ENCODE data around the gene FSD1L.
"Not testable (repeated sequence)": the region's sequence is repeated elsewhere in the genome, so short reads cannot be mapped to it uniquely, and the experiment has no call there.

Gene FSD1L

DNA sequence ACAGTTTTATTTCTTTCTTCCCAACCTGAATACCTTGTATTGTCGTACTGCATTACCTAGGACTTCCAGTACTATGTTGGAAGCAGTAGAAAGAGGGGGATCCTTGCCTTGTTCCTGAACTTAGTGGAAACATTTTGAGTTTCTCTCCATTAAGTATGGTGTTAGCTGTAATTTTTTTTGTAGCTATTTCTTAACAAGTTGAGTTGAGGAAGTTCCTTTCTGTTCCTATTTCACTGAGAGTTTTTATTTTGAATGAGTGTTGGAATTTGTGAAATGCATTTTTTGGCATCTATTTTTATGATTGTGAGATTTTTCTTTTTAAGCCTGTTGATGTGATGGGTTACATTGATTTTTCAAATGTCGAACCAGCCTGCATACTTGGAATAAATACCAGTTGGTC, 49.0 kb downstream of the FSD1L start:
- no peak for DNase-seq

DNA sequence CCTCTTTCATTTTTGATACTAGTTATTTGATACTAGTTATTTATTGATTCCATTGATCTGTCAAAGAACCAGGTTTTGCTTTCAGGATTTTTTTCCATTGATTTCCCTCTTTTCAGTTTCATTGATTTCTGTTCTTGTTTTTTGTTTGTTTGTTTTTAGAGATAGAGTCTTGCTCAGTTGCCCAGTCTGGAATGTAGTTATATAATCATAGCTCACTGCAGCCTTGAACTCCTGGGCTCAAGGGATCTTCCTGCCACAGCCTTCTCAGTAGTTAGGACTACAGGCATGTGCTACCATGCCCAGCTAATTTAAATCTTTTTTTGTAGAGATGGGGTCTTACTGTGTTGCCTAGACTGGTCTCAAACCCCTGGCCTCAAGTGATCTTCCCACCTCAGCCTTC, 49.9 kb downstream of the FSD1L start:
- no peak for DNase-seq

DNA sequence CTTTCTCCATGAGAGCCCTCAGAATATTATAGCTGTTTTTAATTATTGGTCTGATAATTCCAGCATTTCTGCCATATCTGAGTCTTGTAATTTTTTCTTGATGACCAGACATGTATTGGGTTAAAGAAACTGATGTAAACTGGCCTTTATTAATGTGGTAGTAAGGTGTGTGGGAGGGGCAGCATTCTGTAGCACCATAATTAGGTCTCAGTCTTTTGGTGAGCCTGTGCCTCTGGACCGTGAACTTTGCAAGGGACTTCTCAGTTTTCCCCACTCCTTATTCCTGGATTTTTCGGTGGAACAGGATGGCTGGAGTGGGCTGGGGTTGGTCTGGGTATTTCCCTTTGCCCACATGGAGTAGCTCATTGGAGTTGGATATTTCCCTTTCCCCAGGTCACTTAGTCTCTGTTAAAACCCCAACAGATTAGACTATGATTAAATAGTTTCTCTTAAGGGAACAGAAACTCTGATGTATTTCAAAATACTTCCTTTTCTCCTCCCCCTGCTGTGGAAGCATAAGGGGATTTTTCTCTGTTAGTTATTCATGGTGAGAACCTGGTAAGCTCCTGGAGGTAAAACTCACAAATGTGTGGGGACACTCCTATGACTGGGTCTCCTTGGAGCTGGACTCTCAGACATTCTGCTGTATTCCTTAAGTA, 52.4 kb downstream of the FSD1L start:
- DNase-seq = no peak

DNA sequence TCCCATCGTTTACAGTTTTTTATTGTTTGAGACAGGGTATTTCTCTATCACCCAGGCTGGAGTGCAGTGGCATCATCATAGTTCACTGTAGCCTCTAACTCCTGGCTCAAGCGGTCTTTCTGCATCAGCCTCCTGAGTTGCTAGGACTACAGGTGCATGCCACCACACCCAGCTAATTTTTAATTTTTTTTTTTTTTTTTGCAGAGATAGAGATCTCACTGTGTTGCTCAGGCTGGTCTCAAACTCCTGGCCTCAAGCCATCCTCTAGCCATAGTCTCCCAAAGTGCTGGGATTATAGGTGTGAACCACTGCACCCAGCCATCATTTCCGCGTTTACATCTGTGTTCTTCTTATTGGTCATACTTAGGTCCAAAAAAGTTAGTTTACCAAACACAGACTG, 53.6 kb downstream of the FSD1L start:
- no peak for DNase-seq

DNA sequence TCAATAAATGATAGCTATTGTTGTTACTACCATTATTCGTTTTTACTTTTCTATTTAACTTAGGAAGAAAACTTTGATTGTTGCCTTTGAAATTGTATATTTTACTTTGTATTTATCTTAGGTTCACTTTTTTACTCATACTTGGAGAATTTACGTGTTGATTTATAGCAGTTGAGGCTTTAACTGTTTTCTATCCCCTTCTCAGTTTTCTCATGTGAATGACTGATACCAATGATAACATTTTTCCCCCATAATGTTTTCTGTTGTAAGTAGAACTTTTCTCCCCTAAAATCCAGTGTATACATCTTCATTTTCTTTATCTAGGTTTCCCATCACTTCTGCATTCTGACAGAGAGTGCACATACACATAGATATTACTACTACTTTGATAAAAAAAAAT, 54.4 kb downstream of the FSD1L start:
- DNase-seq = no peak

DNA sequence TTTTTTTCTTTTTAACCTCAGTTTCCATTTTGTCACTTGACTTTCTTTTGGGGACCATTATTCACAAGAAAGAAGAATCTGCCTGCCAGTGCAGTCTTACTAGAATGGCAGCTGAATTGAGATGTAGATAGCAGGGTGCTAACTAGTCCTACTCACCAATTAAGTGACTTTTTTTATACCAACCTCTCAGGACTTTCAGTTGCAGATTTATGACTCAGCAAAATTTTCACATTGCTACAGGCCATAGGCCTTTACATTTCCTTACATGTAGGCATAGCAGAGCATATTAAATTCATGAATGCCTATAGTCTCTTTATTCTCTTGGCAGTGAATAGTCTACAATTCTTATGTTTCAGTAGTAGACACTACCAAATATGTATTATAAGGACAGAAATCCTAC, 56.0 kb downstream of the FSD1L start:
- no peak for DNase-seq

DNA sequence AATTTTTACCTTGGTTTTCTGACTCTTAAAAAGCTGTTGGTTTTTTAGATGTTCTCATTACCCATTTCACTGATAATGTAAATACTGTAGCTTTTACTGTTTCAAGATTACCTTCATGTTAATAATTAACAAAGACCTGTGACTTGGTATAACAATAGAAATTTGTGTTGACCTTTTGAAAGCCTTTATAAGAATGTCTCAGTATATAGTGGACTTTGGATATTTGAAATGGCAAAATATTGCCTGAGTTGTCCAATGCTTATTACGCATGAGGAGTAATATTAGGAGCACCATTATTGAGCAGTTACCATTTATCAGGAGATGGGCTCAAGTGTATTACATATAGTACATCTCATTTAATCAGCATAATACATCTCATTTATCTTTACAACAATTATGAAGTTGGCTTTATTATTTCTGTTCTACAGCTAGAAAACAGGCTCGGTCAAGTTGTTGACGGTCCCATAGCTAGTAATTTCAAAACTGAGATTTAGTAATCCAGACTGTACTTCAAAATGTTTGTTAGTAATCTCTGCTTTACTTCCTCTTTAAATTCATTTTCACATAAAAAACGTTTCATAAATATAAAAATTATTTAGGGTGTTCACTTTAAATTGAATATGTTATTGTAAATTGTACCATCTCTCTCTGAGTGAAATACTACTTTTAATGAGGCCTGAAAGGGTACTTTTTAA, 59.4 kb downstream of the FSD1L start:
- DNase-seq = no peak

DNA sequence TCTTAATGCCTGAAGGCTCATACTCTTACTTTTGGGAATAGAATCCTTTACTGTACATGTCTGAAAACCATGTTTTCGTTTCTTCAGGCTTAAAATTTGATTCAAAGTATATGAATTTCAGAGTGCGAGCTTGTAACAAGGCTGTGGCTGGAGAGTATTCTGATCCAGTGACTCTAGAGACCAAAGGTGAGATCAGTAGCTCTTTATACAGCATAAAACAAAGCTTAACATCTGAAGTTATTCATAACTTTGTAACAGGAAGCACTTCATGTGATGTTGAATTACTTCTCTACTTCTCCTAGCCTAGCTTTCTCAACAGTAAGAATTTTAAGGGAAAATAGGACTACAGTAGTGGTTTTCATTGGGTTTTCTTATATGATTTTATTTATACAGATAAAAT, 60.7 kb downstream of the FSD1L start:
- no peak for DNase-seq

DNA sequence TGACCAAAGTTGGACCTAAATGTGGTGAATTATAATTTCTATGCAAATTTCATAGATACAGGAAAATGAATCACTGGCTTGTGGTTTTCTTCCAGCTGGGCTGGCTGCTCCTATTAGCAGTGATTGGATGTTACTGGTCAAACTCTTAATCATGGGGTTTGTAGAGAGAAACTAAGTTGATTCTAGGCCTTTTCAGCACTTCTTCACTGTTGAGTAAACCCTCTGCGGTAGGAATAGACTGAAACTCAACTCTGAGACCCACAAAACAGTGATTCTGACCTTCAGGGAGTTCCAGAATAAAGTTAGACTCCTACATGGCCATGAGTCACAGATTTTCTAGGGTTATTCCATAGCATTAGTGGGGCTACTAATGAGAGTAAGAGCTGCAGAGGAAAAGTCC, 62.2 kb downstream of the FSD1L start:
- DNase-seq = no peak

DNA sequence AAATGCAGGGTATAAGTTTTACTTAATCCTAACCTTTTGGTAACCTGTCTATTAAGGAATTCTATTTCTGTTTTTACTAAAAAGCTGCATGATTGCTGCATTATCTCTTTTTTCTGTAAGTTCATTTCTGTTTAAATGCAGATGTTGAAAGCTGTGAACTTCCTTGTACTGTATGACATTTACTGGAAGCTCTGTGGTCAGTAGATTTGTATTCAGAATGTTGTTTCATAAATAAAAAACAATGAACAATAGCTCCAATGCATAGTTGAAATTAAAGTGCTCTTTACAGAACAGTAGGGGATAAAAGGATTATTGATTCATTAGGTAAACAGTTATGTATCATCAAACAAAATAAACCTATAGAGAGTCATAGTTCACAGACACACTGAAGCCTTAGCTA, 63.6 kb downstream of the FSD1L start:
- DNase-seq = no peak

DNA sequence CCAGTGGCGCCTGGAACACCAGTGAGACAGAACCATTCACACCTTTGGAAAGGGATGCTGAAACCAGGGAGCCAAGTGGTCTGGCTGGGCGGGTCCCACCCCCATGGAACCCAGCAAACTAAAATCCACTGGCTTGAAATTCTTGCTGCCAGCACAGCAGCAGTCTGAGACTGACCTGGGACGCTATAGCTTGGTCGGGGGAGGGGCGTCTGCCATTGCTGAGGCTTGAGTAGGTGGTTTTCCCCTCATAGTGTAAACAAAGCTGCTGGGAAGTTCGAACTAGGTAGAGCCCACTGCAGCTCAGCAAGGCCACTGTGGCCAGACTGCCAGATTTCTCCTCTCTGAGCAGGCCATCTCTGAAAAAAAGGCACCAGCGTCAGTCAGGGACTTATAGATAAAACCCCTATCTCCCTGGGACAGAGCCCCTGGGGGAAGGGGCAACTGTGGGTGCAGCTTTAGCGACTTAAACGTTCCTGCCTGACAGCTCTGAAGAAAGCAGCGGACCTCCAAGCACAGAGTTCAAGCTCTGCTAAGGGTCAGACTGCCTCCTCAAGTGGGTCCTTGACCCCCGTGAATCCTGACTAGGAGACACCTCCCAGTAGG, 68.1 kb downstream of the FSD1L start:
- no peak for DNase-seq

DNA sequence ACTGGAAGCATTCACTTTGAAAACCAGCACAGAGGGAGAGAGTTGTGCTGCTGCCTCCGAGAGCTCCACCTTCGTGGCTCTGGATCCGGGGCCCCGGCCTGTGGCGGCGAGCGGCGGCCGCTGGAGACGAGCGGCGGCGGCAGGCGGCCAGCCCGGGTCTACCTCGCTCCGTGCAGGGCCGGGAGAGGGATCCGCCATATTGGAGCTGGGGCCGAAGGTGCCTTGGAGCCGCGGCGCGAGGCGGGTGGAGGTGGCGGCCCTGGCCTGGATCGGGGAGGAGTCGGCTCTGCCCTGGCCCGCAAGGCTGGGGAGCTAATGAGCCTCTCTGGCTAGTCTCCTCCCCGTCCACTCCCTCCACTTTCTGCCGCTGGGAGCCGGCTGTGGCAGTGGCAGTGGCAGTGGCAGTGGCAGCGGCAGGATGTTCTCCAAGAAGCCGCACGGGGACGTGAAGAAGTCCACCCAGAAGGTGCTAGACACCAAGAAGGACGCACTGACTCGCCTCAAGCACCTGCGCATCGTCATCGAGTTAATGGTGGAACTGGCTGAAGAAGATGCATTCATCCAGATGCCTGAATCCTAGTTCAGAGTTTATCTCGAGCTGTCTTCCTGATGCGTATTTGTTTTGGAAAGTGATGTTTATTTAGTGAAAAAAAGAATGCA, 72.0 kb downstream of the FSD1L start:
- DNase-seq = not testable (repeated sequence)

DNA sequence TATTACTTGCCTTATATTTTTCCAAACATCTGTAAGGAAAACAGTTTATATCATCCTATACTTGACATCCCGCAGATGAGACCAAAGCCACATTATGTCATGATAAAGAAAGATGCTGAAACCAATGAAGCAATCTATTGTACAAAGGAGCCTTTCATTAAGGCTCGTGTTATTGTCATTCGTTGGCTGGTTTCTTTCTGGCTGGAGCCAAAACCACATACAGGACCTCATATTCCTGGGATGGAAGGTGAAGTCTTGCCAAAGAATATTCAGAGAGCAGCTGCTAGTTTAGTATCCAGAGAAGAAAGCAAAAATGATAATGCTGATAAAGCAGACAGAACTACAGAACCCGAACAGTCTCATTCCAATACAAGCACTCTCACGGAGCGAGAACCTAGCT, 73.2 kb downstream of the FSD1L start:
- not testable (repeated sequence) for DNase-seq

DNA sequence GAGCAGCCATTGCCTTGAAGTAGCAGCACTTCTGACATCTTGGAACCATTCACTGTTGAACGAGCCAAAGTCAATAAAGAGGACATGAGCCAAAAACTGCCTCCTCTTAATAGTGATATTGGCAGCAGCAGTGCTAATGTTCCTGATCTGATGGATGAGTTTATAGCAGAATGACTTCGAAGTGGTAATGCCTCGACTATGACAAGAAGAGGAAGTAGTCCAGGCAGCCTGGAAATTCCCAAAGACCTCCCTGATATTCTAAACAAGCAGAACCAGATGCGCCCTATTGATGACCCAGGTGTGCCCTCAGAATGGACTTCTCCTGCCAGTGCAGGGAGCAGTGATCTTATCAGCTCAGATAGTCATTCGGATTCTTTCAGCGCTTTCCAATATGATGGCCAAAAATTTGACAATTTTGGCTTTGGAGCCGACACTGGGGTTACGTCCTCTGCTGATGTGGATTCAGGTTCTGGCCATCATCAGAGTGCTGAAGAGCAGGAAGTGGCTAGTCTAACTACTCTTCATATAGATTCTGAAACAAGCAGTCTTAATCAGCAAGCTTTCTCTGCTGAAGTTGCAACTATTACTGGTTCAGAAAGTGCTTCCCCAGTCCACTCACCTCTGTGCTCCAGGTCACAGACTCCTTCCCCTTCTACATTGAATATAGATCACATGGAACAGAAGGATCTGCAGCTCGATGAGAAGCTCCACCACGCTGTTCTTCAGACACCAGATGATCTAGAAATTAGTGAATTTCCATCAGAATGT, 75.0 kb downstream of the FSD1L start:
- not testable (repeated sequence) for DNase-seq

DNA sequence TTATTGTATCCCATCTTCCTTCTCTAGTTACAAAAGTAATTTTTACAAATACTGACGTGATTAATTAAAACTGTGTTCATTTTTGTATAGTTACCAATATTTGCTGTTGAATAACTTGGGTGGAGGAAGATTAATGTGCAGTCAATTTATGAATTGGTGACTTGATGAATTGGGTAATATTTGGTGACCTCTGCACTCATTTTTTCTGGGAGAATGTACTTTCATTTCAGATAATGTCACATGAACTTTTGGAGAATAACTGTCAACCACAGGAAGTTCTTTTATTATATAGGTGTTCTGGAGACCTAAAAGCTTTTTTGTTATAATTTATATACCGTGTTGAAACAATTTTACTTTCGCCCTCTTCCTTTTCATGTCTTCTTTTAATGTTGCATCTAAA, 83.7 kb downstream of the FSD1L start:
- no peak for DNase-seq

DNA sequence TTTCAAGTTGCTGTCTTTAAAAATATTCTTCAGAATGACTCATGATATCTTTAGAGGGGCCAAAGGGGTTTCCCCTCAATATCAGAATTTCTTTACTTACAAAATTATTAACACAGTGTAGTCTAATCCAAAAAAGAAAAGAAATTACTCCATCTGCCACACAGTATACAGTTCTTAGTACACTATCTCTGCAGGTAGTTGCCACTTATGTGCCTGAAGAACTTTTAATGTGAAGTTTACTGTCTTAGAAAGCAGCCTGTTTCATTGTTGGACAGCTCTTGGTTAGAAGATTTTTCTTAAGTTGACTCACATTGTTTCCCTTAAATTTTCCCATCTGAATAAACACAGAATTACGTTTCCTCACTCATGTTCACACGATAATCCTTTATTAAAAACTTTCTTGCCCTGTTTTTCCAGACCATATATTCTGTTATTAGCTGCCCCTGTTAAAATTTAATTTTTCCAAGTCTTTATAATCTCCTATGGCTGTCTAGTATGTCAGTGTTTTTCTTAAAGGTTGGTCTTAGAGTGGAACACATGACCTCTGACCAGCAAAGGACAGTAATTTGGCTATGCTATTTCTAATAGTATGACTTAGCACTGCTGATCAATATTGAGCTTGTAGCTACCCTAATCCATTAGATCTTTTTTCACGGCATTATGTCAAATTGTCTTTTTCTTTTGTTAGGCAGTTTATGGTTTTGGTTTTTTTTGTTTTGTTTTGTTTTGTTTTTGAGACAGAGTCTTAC, 88.3 kb downstream of the FSD1L start:
- DNase-seq = no peak

DNA sequence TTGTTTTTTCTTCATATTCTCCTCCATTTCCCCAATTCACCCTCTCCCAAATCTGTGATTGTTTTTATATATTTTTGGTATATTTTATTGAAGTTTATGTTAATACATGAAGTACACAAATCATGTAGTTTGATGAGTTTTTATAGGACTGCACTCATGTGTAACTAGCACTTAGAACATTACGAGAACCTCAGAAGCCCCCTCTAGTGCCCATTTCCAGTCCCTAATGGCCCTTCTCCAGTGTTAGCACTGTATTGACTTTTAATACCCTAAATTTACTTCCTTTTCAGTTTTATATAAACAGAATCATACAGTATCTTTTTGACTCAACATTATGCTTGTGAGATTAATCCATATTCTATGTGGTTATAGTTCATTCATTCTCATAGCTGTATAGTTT, 91.6 kb downstream of the FSD1L start:
- DNase-seq = no peak

DNA sequence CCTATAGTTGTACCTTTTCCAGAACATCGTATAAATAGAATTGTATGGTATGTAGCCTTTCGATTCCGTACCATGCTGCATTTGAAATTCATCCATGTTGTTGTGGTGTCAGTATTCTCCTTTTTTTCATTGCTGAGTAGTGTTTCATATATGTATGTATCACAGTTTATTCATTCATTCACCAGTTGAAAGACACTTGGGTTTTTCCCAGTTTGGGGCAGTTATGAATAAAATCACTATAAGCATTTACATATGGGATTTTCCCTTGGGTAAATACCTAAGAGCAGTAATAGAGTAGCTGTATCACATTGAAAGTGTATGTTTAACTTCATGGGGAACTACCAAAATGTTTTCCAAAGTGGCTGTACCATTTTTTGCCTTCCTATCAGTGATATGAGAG, 94.0 kb downstream of the FSD1L start:
- DNase-seq = no peak

DNA sequence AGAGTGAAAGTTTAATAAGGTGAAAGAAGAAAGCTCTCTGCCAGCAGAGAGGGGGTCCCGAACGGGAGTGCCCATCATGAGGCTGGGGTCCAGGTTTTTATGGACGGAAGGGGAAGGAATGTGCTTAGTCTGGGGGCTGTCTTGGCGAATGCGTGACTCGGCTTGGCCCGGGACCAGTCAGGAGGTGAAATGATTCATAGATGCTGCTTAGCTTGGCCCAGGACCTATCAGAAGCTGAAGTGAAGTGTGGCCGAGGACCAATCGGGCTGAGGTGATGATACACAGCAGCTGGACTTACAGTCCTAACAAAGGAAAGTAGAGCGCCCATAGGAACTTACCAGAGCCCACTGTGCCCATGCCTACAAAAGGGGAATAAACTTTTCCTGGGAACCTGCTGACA, 106.2 kb downstream of the FSD1L start:
- DNase-seq = no peak

DNA sequence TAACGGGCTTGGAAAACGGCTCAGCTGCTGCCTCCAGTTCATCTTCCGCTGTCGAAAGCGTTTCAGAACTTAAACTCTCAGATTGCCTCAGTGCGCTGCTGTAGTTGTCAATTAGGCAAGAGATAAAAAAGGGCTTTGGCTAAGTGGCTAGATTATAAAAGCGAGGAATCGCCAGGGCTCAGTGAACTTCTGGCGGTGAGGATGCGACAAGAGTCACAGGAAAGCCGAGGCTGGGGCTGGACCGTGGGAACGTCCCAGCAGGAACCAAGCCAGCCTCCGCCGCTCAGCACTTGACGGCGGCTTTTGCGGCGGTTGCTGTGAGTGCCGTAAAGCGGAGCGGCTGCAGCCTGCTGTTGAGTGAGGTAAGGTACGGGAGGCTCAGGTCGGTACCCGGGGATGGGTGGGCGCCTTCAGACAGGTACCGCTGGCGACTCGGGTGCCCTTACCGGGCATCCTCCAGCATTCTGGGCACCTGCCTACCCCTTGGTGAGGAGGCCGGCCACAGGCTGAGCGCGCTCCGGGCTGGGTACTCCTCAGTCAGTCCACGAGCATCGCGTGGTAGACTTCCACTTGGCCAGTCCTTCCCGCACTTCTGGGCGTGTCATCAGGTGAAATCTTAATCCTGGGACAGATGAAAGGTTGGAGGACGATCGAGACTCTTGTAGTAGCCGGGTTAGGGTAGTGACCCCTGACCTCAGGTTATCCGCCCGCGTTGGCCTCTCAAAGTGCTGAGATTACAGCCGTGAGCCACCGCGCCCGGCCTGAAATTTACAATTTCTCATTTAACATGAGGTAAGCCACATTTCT, 110.2 kb downstream of the FSD1L start, which contains the start of gene FKTN:
Gene FKTN (plus strand): TSS at position 328 of the 807 bp plus-strand sequence. CDS start 16,902 bp downstream, outside the sequence.
- DNase-seq = no peak

DNA sequence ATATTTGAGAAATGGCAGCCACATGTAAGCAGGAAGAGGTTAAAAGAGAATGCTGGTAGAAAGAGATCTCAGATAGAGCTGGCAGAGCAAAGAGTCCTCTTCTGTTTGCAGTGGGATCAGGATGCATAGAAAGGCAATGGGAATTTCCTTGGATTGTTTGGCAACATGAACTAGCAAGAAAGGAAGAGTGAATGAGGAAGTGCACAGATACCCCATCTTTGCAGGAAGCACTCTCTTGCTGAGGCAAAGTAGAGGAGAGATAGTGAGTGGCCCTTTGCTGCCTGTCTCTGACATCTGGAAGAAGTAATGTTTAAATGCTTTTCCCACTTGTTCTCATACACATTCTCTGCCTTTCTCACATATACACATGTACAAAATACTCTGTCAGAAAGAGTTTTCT, 124.6 kb downstream of the FSD1L start:
- no peak for DNase-seq
